Colonic mucosa (tissue), 4 donors: ENCODE results near the gene NRGN. TPM values are rescaled to one million over a fixed set of nuclear protein-coding genes. Genes with fewer than 3 reads are reported as not detected.

Experiments used
- DNase-seq: peaks from one replicate; pipeline ENCODE4 v3.0.0-alpha.2; 2020
- H3K27ac ChIP-seq: fragments of 200-600 bp; one replicate; pipeline ENCODE4 v1.8.0; 2021
- H3K27me3 ChIP-seq: fragments of 200-600 bp; one replicate; pipeline ENCODE4 v1.8.0; 2021
- H3K36me3 ChIP-seq: fragments of 200-600 bp; one replicate; pipeline ENCODE4 v1.8.0; 2021
- H3K4me1 ChIP-seq: fragments of 200-600 bp; one replicate; pipeline ENCODE4 v1.8.0; 2021; ENCODE audit warnings: mild to moderate bottlenecking
- H3K4me3 ChIP-seq: fragments of 200-600 bp; one replicate; pipeline ENCODE4 v1.8.0; 2021
- H3K9ac ChIP-seq, 2 donors: one replicate each; pipeline ENCODE4 v1.7.0; 2013; ENCODE audit warnings: control low read depth in 2 of 2, low read depth in 2 of 2, low read length in 2 of 2
- H3K9me3 ChIP-seq: fragments of 200-600 bp; one replicate; pipeline ENCODE4 v1.8.0; 2021
- intact Hi-C: fragments of 100-400 bp; cut with DNase I; formaldehyde crosslinking; loops from one replicate; pipeline ENCODE4 v1.14.1; 2022
- total RNA-seq, 2 donors: library from RNA; stranded (reverse); fragmentation: NEBNext Ultra II Directional in 1 of 2; extraction: Animal tissue kit (Norgen Biotek cat#: 25700) in 1 of 2; gene quantifications; one replicate each; pipeline ENCODE4 v1.2.1, GENCODE V29; 2021
- TF ChIP-seq, protein P1 (sequence below): fragments of 200-600 bp; IDR thresholded peaks from one replicate; pipeline ENCODE4 v1.8.0; 2022; ENCODE audit warnings: antibody characterized with exemption, mild to moderate bottlenecking
- donor health status: healthy.
- donor health status: DM: no; HTN: no; CAD: no.
- donor health status: DM: no; HTN: no; CAD: no.

Gene NRGN
- total RNA-seq, 2 donors from 2014 or later, result 3.1 to 11.1 TPM

DNA sequence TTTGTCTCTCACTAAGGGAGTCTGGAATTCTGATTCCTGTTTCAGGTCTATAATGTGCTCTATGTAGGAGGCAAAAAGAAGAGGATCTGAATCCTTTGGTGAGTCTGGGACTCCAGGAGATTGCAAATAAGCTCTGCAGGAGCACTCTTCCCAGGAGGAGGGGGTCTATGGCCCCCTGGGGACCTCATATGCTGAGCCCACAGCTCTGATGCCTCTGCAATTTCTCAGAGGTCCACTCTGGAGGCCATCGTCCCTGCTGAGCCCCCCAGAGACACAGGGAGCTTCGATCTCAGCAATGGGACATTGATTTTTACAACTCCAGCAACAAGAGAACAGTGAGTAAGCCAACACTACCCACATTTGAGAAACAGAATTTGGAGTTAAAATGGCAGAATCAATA lies 20.2 kb upstream of the NRGN start:
- intact Hi-C loops, result no loop called here
- H3K27me3 ChIP-seq, result peaks cover 24% of the 10 kb centered on the region
- TF ChIP-seq, protein P1, sequence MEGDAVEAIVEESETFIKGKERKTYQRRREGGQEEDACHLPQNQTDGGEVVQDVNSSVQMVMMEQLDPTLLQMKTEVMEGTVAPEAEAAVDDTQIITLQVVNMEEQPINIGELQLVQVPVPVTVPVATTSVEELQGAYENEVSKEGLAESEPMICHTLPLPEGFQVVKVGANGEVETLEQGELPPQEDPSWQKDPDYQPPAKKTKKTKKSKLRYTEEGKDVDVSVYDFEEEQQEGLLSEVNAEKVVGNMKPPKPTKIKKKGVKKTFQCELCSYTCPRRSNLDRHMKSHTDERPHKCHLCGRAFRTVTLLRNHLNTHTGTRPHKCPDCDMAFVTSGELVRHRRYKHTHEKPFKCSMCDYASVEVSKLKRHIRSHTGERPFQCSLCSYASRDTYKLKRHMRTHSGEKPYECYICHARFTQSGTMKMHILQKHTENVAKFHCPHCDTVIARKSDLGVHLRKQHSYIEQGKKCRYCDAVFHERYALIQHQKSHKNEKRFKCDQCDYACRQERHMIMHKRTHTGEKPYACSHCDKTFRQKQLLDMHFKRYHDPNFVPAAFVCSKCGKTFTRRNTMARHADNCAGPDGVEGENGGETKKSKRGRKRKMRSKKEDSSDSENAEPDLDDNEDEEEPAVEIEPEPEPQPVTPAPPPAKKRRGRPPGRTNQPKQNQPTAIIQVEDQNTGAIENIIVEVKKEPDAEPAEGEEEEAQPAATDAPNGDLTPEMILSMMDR, result no peak

DNA sequence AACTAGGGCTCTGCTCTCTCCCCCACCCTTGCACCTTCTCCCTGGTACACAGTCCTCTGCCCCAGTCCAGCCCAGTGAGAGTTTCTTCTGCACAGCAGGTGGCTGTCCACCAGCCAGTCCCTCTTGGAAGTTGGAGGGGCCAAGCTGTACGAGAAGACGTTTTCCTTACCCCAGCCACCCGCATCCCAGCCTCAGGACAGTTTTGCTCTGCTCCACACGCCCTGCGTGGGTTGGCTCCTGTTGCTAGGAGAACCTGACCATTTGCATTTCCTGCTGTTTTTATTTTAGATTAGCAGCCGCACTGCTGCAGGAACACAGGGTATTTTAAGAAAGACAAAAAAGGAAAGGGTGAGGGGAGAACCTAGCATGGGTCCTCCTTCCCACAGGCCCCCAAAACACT lies 17.6 kb upstream of the NRGN start:
- TF ChIP-seq, protein P1, result no peak
- intact Hi-C loops, result no loop called here
- H3K9me3 ChIP-seq, result no peaks in the 10 kb centered on the region
- H3K36me3 ChIP-seq, result no peaks in the 10 kb centered on the region
- H3K27me3 ChIP-seq, result peaks cover 24% of the 10 kb centered on the region
- no peak overlapping the region for H3K4me3 ChIP-seq
- no peak for DNase-seq
- H3K9ac ChIP-seq, result no peak overlapping the region
- H3K27ac ChIP-seq, result no peak overlapping the region
- peaks cover 13% of the 10 kb centered on the region for H3K4me1 ChIP-seq

More for the DNA sequence above, 20.2 kb upstream of the NRGN start:
- Histone ChIP-seq H3K36me3 (no peaks in the 10 kb centered on the region), H3K27ac (no peak overlapping the region), H3K9me3 (no peaks in the 10 kb centered on the region), H3K9ac (no peak overlapping the region), H3K4me1 (peaks cover 8% of the 10 kb centered on the region), H3K4me3 (no peak overlapping the region)
- no peak for DNase-seq

DNA sequence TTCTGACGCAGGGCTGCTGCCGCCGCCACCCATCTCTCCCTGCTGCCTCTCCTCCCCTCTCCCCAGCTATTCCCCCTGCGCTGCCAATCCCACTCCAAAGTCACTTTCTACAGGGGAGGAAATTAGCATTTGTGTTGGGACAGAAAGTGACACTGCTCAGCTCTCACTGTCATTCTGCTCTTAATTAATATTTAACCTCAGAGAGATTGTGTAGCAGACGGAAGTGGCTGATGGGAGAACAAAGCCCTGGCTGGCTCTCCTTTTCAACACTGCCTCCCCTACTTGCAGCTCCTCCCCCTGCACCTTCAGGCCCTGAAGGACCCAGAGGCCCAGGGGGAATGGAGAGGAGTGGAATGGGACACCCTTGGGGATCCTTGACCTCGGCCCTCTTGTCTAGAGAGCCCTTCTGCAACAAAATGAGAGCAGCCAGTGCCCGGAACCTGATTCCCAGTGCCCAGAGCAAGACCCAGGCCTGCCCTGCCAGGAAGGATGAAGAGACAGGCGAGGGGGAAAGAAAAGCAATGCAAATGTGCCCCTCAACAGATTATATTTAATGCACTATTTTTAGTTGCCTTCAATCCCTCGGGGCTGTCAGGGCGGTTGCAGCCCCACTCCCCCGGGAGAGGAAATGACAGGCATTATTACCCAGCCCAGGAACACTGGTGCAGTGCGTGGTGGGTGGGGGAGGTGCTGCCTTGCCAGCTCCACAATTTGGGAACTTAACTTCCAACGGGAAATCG lies 14.6 kb upstream of the NRGN start:
- Histone ChIP-seq H3K27ac (peak overlapping the region; percentile 38), H3K27me3 (no peaks in the 10 kb centered on the region), H3K4me3 (no peak overlapping the region), H3K4me1 (peaks cover 5% of the 10 kb centered on the region), H3K36me3 (no peaks in the 10 kb centered on the region), H3K9me3 (no peaks in the 10 kb centered on the region), H3K9ac (peak overlapping the region in 1 of 2 donors; percentile 1)
- intact Hi-C loops, result no loop called here
- TF ChIP-seq, protein P1, result no peak
- DNase-seq, result peak; percentile 58

DNA sequence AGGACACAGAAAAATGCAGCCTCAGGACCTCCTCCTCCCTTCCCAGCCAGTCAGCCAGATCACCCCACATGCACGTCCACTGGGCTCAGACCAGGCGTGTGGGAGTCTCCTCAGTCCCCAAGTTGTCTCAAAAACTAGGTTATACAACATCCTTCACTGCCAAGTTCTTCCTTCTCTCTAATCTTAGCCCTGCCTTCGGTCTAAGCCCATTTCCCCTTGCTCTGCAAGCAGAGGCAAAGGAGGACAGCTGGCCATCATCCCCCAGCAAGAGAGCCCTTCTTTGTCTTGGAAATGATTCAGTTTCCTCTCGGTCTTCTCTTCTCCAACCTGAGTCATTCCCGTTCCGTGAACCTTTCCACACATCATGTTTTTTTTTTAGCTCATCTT lies 14.0 kb upstream of the NRGN start:
- no peak for DNase-seq
- H3K4me1 ChIP-seq, result peaks cover 5% of the 10 kb centered on the region
- no peaks in the 10 kb centered on the region for H3K9me3 ChIP-seq
- no peak overlapping the region for H3K27ac ChIP-seq
- TF ChIP-seq, protein P1, result no peak
- no peaks in the 10 kb centered on the region for H3K36me3 ChIP-seq
- H3K27me3 ChIP-seq, result no peaks in the 10 kb centered on the region
- no peak overlapping the region for H3K9ac ChIP-seq
- intact Hi-C loops, result no loop called here
- H3K4me3 ChIP-seq, result no peak overlapping the region

DNA sequence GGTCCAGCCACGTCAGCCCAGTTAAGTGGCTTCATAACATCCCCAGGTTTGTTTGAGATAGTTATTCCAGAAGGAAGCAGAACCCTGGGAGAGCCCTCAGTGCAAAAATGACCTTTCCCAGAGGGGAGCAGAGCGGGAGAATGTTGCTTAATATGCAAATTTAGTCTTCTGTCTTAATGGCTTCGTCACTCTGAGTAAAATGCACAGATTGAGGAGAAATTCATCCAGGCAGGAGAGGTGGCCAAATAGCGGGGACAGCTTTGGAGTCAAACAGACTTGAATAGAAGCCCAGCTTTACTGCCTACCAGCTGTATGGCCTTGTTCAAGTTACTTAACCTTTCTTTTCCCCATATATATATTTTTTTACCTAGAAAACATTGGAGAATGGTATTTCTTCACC lies 12.3 kb upstream of the NRGN start:
- Histone ChIP-seq H3K9me3 (no peaks in the 10 kb centered on the region), H3K4me1 (peaks cover 5% of the 10 kb centered on the region), H3K27ac (no peak overlapping the region), H3K36me3 (no peaks in the 10 kb centered on the region), H3K4me3 (no peak overlapping the region), H3K9ac (no peak overlapping the region), H3K27me3 (no peaks in the 10 kb centered on the region)
- TF ChIP-seq, protein P1, result no peak
- intact Hi-C loops, result no loop called here
- DNase-seq, result no peak
